Glomerular visceral epithelial cell (primary cell): ENCODE results near the gene LRP3.

ENCODE experiments used
- DNase-seq: peaks from one replicate; pipeline ENCODE4 v3.0.0-alpha.2; 2016; ENCODE audit errors: extremely low spot score

The LRP3 gene

DNA sequence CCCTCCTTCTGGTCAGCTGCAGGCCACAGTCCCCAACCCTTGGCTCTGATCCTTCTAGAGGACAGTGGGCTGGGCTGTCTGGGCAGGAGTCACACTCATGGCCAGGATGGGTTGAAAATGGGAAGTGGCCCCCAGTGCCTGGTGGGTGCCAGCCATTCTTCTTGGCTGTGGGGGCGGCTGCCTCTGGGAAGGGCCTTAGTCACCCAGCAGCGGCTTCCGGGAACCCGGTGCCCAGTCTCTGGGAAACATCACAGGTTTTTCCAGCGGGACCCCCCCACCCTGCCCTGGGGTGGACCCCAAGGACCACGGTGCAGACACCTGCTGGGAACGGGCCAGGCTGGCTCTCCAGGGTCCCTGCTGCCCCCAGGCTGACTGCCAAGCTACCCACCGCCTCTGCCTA lies 58.8 kb downstream of the LRP3 start:
- no peak for DNase-seq

DNA sequence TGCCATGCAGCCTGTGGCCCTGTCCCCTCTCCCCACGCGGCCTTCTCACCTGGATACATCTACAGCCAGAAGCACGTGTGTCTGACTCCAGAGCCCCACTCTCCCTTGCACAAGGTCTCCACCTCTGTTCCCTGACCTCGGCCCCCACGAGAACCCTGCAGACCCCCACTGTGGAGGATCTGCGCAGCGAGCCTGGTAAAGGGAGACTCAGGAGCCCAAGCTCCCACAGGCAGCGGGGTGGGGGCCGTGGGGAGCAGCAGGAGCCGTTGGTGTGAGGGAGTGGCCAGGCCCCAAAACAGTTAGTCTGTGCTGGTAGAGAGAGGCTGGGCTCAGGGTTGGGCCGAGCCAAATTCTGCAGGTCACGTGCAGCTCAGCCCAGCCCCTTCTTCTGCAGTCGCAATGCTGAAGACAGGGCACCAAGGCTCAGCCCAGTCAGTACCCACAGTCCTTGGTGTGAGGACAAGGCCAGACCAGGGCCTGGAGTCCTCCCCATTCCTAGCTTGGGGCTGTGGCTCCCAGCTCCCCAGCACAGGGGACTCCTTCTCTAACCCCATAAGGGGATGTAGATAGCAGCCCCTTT lies 60.2 kb downstream of the LRP3 start:
- DNase-seq: no peak

DNA sequence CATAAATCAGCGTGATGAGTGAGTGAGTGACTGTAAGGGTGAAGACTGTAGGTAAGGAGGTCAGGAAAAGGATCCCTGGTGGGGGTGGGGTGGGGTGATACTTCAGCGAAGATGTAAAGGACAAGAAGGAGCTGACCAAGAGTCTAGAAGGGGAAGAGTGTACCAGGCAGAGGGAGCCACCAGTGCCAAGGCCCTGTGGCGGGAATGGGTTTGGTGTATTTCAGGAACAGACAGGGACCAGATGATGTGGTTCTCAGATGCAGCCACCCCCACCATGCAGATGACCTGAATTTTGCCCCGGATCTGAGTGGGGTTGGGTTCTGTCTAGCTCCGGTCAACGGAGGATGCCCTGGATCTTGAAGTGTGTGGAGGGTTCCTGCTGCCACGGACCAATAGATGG lies 61.7 kb downstream of the LRP3 start:
- DNase-seq: no peak

DNA sequence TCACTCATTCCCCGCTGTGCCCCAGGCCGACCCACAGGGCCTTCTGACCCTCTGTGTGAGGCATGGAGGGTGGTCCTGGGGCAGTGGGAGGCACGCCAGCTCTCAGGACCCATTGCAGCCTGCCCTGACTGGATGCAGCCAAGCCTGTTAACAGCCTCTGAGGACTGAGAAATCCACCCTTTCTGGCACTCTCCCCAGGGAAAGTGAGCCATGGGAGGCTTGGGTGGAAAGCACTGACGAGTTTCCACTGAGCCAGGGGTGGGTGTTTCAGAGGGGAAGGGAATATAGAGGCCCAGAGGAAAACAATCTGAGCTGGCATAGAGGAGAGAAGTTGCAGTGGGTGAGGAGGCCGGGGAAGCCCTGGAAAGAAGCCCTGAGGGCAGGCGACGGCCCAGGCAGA lies 62.1 kb downstream of the LRP3 start:
- no peak for DNase-seq

DNA sequence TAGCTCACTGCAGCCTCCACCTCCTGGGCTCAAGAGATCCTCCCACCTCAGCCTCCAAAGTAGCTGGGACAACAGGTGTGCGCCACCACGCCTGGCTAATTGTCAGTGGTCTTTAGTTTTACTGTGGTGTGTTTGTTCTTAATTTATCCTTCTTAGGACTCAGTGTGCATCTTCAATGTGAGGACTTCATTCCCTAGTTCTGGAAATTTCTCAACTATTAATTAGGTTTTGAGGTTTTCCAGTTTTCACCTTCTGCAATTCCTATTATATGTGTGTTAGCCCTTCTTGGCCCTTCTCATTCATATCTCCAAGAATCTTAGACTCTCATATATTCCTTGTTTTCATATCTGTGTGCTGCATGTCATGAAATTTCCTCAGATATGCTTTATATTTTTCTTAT lies 63.7 kb downstream of the LRP3 start:
- no peak for DNase-seq
